Measurements from ENCODE around the gene HORMAD2. TPM values are rescaled to one million over a fixed set of nuclear protein-coding genes. Genes with fewer than 3 reads are reported as not detected.

Gene HORMAD2
- total and polyA plus RNA-seq, 9 of the 15 experiments (the other 6 are each of a cell fraction or from before 2014, with no cell fraction given) = not detected

DNA sequence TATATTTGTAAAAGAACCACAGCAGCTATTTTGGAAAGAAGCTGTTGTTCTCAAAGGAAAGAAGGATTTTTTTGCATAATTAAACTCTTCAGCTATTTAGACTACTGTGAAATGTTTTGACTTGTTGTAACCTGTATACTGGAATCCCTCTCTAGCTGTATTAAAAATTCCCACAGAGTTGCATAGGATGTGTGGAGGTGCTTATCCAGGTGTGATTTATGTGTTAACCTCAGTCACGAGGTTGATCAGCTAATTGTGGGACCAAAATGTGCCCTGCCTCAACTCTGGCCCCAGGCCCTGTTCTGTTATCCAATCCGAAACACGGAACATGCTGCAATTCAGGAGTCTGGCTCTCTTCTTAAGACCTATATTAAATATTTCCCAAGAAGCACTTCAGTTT, 96.2 kb downstream of the HORMAD2 start:
- Histone ChIP-seq H3K36me3 (ENCODE audit: control insufficient read depth, insufficient read depth, low read length) (no peaks in the 10 kb centered on the region), H3K79me2 (ENCODE audit: control insufficient read depth, insufficient read depth, low read length) (no peaks in the 10 kb centered on the region), H3K9ac (ENCODE audit: insufficient read depth in 1 of 2, low read depth in 2 of 2, low read length in 2 of 2) (no peak overlapping the region), H3K4me2 (ENCODE audit: insufficient read depth, low read length) (no peak overlapping the region), H3K9me1 (ENCODE audit: control insufficient read depth, insufficient read depth, low read length) (no peaks in the 10 kb centered on the region), H3K27ac (ENCODE audit: extremely low read depth, low read depth, low read length) (no peak overlapping the region), H3K27me3 (ENCODE audit: control insufficient read depth in 2 of 2, insufficient read depth in 2 of 2, low read length in 2 of 2) (no peaks in the 10 kb centered on the region), H3K9me3 (replicated peaks; ENCODE audit: control insufficient read depth, insufficient read depth, low read depth, low read length) (no peaks in the 10 kb centered on the region), H2AFZ (ENCODE audit: low read depth, low read length) (no peak overlapping the region), H3K4me3 (no peak overlapping the region), H3K4me1 (replicated peaks in 1 of 2; ENCODE audit: control insufficient read depth in 2 of 2, insufficient read depth in 2 of 2, low read length in 2 of 2) (0 out of 5 replicates have a peak, but pooled peaks cover 0 to 2% of the 10 kb centered on the region in 2 experiments), H4K20me1 (replicated peaks; ENCODE audit: control insufficient read depth, insufficient read depth, low read length) (no peaks in the 10 kb centered on the region)
- WGBS (ENCODE audit: insufficient coverage, low coverage, missing lambda C conversion rate) = 28% methylated on average over 3 of the region's 3 CpGs
- DNase-seq (ENCODE audit: extremely low read depth in 1 of 4, low spot score in 3 of 4) (no peak), FAIRE-seq (no peak), ATAC-seq (no peak)
- in situ Hi-C loops (cut with MboI) (no loop called here), intact Hi-C loops (cut with micrococcal nuclease) (no loop called here)
- POLR2A ChIA-PET = no interaction called here
- BruUV-seq (replicated peaks) = no TSS peak
- TF ChIP-seq NR0B1 (IDR thresholded peaks at IDR 0.05; ENCODE audit: partially characterized antibody) = no peak
- no peak for TF ChIP-seq MAFG (tag; conservative IDR thresholded peaks at IDR 0.05)
- TF ChIP-seq, protein P1, sequence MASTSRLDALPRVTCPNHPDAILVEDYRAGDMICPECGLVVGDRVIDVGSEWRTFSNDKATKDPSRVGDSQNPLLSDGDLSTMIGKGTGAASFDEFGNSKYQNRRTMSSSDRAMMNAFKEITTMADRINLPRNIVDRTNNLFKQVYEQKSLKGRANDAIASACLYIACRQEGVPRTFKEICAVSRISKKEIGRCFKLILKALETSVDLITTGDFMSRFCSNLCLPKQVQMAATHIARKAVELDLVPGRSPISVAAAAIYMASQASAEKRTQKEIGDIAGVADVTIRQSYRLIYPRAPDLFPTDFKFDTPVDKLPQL (IDR thresholded peaks at IDR 0.05; ENCODE audit: extremely low read depth, insufficient read length) = no peak
- TF ChIP-seq ZNF717 (CRISPR knock-in tag; IDR thresholded peaks at IDR 0.05) = no peak
- no peak for TF ChIP-seq ZKSCAN3 (CRISPR knock-in tag; IDR thresholded peaks at IDR 0.05)
- no peak for TF ChIP-seq NCOA1 (IDR thresholded peaks at IDR 0.05; ENCODE audit: low read depth)
- no peak for TF ChIP-seq SLC30A9 (CRISPR knock-in tag; IDR thresholded peaks at IDR 0.05)
- no peak for TF ChIP-seq CTCFL (IDR thresholded peaks at IDR 0.05; ENCODE audit: borderline replicate concordance, insufficient read depth, low read depth, low read length, poor library complexity, severe bottlenecking)
- TF ChIP-seq, protein P2, sequence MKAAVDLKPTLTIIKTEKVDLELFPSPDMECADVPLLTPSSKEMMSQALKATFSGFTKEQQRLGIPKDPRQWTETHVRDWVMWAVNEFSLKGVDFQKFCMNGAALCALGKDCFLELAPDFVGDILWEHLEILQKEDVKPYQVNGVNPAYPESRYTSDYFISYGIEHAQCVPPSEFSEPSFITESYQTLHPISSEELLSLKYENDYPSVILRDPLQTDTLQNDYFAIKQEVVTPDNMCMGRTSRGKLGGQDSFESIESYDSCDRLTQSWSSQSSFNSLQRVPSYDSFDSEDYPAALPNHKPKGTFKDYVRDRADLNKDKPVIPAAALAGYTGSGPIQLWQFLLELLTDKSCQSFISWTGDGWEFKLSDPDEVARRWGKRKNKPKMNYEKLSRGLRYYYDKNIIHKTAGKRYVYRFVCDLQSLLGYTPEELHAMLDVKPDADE (conservative IDR thresholded peaks at IDR 0.05; ENCODE audit: control insufficient read depth, low read depth, low read length) = no peak
- no peak for TF ChIP-seq ZNF785 (CRISPR knock-in tag; IDR thresholded peaks at IDR 0.05)
- no peak for TF ChIP-seq CREBBP (IDR thresholded peaks at IDR 0.05; ENCODE audit: low read depth, low read length)
- no peak for TF ChIP-seq MTA1 (IDR thresholded peaks at IDR 0.05; ENCODE audit: borderline replicate concordance)
- no peak for TF ChIP-seq JUNB (CRISPR knock-in tag; conservative IDR thresholded peaks at IDR 0.05)
- no peak for TF ChIP-seq E2F4 (CRISPR knock-in tag; IDR thresholded peaks at IDR 0.05; ENCODE audit: low read depth)
- no peak for TF ChIP-seq CEBPG (CRISPR knock-in tag; IDR thresholded peaks at IDR 0.05)
- TF ChIP-seq CEBPG (tag; conservative IDR thresholded peaks at IDR 0.05 in 1 of 2, IDR thresholded peaks at IDR 0.05 in 1 of 2) = no peak
- no peak for TF ChIP-seq PHB2 (IDR thresholded peaks at IDR 0.05; ENCODE audit: low read depth)
- CTCF ChIA-PET (ENCODE audit: low intra/inter-chr PET ratio) = no interaction called here
